Hepatocyte (in vitro differentiated cells): ENCODE measurements around the gene JMJD8.

Experiments
- EZH2 ChIP-seq: fragments of 200-600 bp; sonication (generic); IDR thresholded peaks from 2 replicates; pipeline ENCODE4 v1.6.1; 2016; ENCODE audit warnings: antibody characterized with exemption, mild to moderate bottlenecking, borderline replicate concordance
- EZH2phosphoT487 ChIP-seq: fragments of 200-600 bp; sonication (generic); IDR thresholded peaks from one replicate; pipeline ENCODE4 v1.6.1; 2018; ENCODE audit warnings: antibody characterized with exemption, mild to moderate bottlenecking, low read depth, moderate library complexity; ENCODE audit not compliant: unreplicated experiment, severe bottlenecking
- TF ChIP-seq, protein P1 (sequence below): fragments of 200-600 bp; sonication (generic); IDR thresholded peaks from 2 replicates; pipeline ENCODE4 v1.5.1; 2016; ENCODE audit warnings: antibody characterized with exemption, mild to moderate bottlenecking; ENCODE audit not compliant: poor library complexity

DNA sequence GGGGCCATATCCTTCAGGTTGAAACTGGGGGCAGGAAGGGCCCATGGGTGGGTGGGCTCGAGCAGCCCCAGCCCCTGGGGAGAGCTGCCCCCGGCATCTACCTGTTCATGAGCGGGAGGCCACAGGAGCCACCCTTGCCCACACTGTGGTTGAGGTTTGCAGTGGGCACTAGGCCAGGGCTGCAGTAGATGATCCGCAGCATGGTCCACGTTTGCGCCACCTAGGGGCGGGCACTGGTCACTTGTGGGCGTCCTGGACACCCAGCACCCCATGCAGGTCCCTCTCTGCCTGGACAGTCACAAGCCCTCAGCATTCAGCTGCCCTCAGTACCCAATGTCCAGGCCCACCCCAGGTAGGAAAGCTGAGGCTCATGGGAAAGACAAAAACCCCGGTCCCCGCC lies 1.8 kb upstream of the JMJD8 start:
- TF ChIP-seq, protein P1, sequence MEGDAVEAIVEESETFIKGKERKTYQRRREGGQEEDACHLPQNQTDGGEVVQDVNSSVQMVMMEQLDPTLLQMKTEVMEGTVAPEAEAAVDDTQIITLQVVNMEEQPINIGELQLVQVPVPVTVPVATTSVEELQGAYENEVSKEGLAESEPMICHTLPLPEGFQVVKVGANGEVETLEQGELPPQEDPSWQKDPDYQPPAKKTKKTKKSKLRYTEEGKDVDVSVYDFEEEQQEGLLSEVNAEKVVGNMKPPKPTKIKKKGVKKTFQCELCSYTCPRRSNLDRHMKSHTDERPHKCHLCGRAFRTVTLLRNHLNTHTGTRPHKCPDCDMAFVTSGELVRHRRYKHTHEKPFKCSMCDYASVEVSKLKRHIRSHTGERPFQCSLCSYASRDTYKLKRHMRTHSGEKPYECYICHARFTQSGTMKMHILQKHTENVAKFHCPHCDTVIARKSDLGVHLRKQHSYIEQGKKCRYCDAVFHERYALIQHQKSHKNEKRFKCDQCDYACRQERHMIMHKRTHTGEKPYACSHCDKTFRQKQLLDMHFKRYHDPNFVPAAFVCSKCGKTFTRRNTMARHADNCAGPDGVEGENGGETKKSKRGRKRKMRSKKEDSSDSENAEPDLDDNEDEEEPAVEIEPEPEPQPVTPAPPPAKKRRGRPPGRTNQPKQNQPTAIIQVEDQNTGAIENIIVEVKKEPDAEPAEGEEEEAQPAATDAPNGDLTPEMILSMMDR, result peak; percentile 25
- TF ChIP-seq EZH2 (no peak), EZH2phosphoT487 (no peak)
